Large intestine (tissue), 12 donors: ENCODE data around the gene ATRIP. TPM values are rescaled to one million over a fixed set of nuclear protein-coding genes. Genes with fewer than 3 reads are reported as not detected.
A peak's percentile ranks its signal among the peaks of the same experiment; 100 is the strongest.
"Not testable (repeated sequence)": the region's sequence is repeated elsewhere in the genome, so short reads cannot be mapped to it uniquely, and the experiment has no call there.

ENCODE experiments used
- DNase-seq, 2 donors: peaks; one replicate each; pipeline versions ENCODE4 v3.0.0 to v3.0.0-alpha.2; 2013
- H3K27ac ChIP-seq: one replicate; pipeline ENCODE4 v1.5.1; 2013; ENCODE audit warnings: low read length
- H3K27me3 ChIP-seq: 2 replicates; pipeline ENCODE4 v1.6.1; 2013; ENCODE audit warnings: low read length; ENCODE audit not compliant: control insufficient read depth, insufficient read depth
- H3K36me3 ChIP-seq: 2 replicates; pipeline ENCODE4 v1.6.1; 2013; ENCODE audit warnings: low read length; ENCODE audit not compliant: control insufficient read depth, insufficient read depth
- H3K4me1 ChIP-seq: one replicate; pipeline ENCODE4 v1.6.1; 2013; ENCODE audit warnings: low read length; ENCODE audit not compliant: control insufficient read depth, insufficient read depth
- H3K4me3 ChIP-seq: one replicate; pipeline ENCODE4 v1.5.1; 2013; ENCODE audit warnings: low read length
- H3K9me3 ChIP-seq: one replicate; pipeline ENCODE4 v1.6.1; 2013; ENCODE audit warnings: mild to moderate bottlenecking, low read depth, low read length, moderate library complexity; ENCODE audit not compliant: control insufficient read depth
- WGBS: methylation state at CpG from one replicate; pipeline ENCODE4 v1.1.5; 2013; ENCODE audit warnings: low lambda C conversion rate; ENCODE audit not compliant: insufficient coverage; 5-methylcytosine and 5-hydroxymethylcytosine counted together
- long read RNA-seq, 11 donors: transcript quantifications; one replicate each; lab custom pipeline, GENCODE V29; 2026
- polyA plus RNA-seq: library from polyadenylated mRNA; unstranded; fragments of 120-200 nt; gene quantifications from one replicate; pipeline ENCODE4 v1.2.1, GENCODE V29; 2013

ATRIP gene
- polyA plus RNA-seq = 6.6 TPM
- long read RNA-seq, donor 1 = 0 reads
- long read RNA-seq, donor 2, full-length matches to known transcripts = 1 of 256 reads
- long read RNA-seq, donor 2, partial matches to known transcripts = 106 of 256 reads
- long read RNA-seq, donor 2, other reads (novel, unspliced or antisense) = 149 of 256 reads
- long read RNA-seq, donor 3 = 0 reads
- long read RNA-seq, donor 4 = 0 reads
- long read RNA-seq, donor 5, partial matches to known transcripts = 45 of 58 reads
- long read RNA-seq, donor 5, other reads (novel, unspliced or antisense) = 13 of 58 reads
- long read RNA-seq, donor 6, full-length matches to known transcripts = 1 of 1 reads
- long read RNA-seq, donor 6, partial matches to known transcripts = 0 of 1 reads
- long read RNA-seq, donor 6, other reads (novel, unspliced or antisense) = 0 of 1 reads
- long read RNA-seq, donor 7, full-length matches to known transcripts = 1 of 1 reads
- long read RNA-seq, donor 7, partial matches to known transcripts = 0 of 1 reads
- long read RNA-seq, donor 7, other reads (novel, unspliced or antisense) = 0 of 1 reads
- long read RNA-seq, donor 8, partial matches to known transcripts = 0 of 1 reads
- long read RNA-seq, donor 8, other reads (novel, unspliced or antisense) = 0 of 1 reads
- long read RNA-seq, donor 9, full-length matches to known transcripts = 1 of 1 reads
- long read RNA-seq, donor 9, partial matches to known transcripts = 0 of 1 reads
- long read RNA-seq, donor 9, other reads (novel, unspliced or antisense) = 0 of 1 reads
- long read RNA-seq, donor 10, full-length matches to known transcripts = 1 of 1 reads
- long read RNA-seq, donor 10, partial matches to known transcripts = 0 of 1 reads
- long read RNA-seq, donor 10, other reads (novel, unspliced or antisense) = 0 of 1 reads
- long read RNA-seq, donor 11, full-length matches to known transcripts = 1 of 1 reads
- long read RNA-seq, donor 11, partial matches to known transcripts = 0 of 1 reads
- long read RNA-seq, donor 11, other reads (novel, unspliced or antisense) = 0 of 1 reads

GRCh38 chr3:48446425-48447193 is at the start of gene ATRIP:
TSS of gene ATRIP (plus strand) at chr3:48446737. CDS start at chr3:48446846, 109 bp downstream.
- peaks cover 16% of the 10 kb centered on the region for H3K4me1 ChIP-seq
- H3K36me3 ChIP-seq = peaks cover 26% of the 10 kb centered on the region
- H3K27me3 ChIP-seq = no peaks in the 10 kb centered on the region
- peak within 1 kb of the TSS; percentile 91 for H3K27ac ChIP-seq
- DNase-seq = peak; percentile 86 to 91
- H3K9me3 ChIP-seq = no peaks in the 10 kb centered on the region
- H3K4me3 ChIP-seq = peak within 1 kb of the TSS; percentile 98
- no CpG with 5 or more reads among the region's 91 CpGs for WGBS

- Histone ChIP-seq H3K36me3 (peaks cover 5% of the 10 kb centered on the region), H3K4me1 (no peaks in the 10 kb centered on the region), H3K27me3 (peaks cover 4% of the 10 kb centered on the region), H3K27ac (no peak overlapping the region), H3K4me3 (no peak overlapping the region), H3K9me3 (no peaks in the 10 kb centered on the region)
- WGBS = no CpG with 5 or more reads among the region's 9 CpGs
- DNase-seq = no peak
Measured at GRCh38 chr3:48397767-48398681, 48.5 kb upstream of the ATRIP start.

- WGBS = no CpG with 5 or more reads among the region's 11 CpGs
- Histone ChIP-seq H3K9me3 (no peaks in the 10 kb centered on the region), H3K36me3 (peaks cover 13% of the 10 kb centered on the region), H3K4me3 (no peak overlapping the region), H3K27me3 (peaks cover 4% of the 10 kb centered on the region), H3K27ac (no peak overlapping the region), H3K4me1 (no peaks in the 10 kb centered on the region)
- DNase-seq = no peak
Measured at GRCh38 chr3:48398701-48399386, 47.7 kb upstream of the ATRIP start.

GRCh38 chr3:48399387-48400172 is 47.0 kb upstream of the ATRIP start:
- no peaks in the 10 kb centered on the region for H3K9me3 ChIP-seq
- H3K36me3 ChIP-seq = peaks cover 20% of the 10 kb centered on the region
- no CpG with 5 or more reads among the region's 4 CpGs for WGBS
- peak in 1 of 2 donors; percentile 30 for DNase-seq
- H3K27me3 ChIP-seq = peaks cover 4% of the 10 kb centered on the region
- no peak overlapping the region for H3K27ac ChIP-seq
- H3K4me1 ChIP-seq = no peaks in the 10 kb centered on the region
- H3K4me3 ChIP-seq = no peak overlapping the region

GRCh38 chr3:48400824-48401433 is 45.6 kb upstream of the ATRIP start:
- Histone ChIP-seq H3K27ac (no peak overlapping the region), H3K4me1 (no peaks in the 10 kb centered on the region), H3K36me3 (peaks cover 34% of the 10 kb centered on the region), H3K27me3 (peaks cover under 1% of the 10 kb centered on the region), H3K4me3 (no peak overlapping the region), H3K9me3 (no peaks in the 10 kb centered on the region)
- DNase-seq = peak; percentile 50 to 55
- WGBS = no CpG with 5 or more reads among the region's 6 CpGs

GRCh38 chr3:48401434-48401901 is 45.1 kb upstream of the ATRIP start:
- 80% methylated on average over 1 of the region's 12 CpGs for WGBS
- peaks cover 39% of the 10 kb centered on the region for H3K36me3 ChIP-seq
- not testable (repeated sequence) for H3K27ac ChIP-seq, DNase-seq, H3K9me3 ChIP-seq, H3K4me3 ChIP-seq, H3K4me1 ChIP-seq, H3K27me3 ChIP-seq

GRCh38 chr3:48402281-48402732 is 44.2 kb upstream of the ATRIP start:
- Histone ChIP-seq H3K27ac (no peak overlapping the region), H3K9me3 (no peaks in the 10 kb centered on the region), H3K4me1 (no peaks in the 10 kb centered on the region), H3K36me3 (peaks cover 48% of the 10 kb centered on the region), H3K4me3 (no peak overlapping the region), H3K27me3 (no peaks in the 10 kb centered on the region)
- no CpG with 5 or more reads among the region's 8 CpGs for WGBS
- DNase-seq = peak in 1 of 2 donors; percentile 22

GRCh38 chr3:48402907-48403306 is 43.6 kb upstream of the ATRIP start:
- DNase-seq = no peak
- H3K4me1 ChIP-seq = no peaks in the 10 kb centered on the region
- no peaks in the 10 kb centered on the region for H3K9me3 ChIP-seq
- H3K27me3 ChIP-seq = no peaks in the 10 kb centered on the region
- peaks cover 54% of the 10 kb centered on the region for H3K36me3 ChIP-seq
- H3K4me3 ChIP-seq = no peak overlapping the region
- no peak overlapping the region for H3K27ac ChIP-seq
- no CpG with 5 or more reads among the region's 3 CpGs for WGBS
